HEK293 (cell line): Measurements from ENCODE around the gene VEGFA.

Experiments used
- CTCF ChIP-seq: fragments of 450-650 bp; formaldehyde crosslinking; IDR thresholded peaks from 2 replicates; pipeline ENCODE4 v1.5.1; 2016; ENCODE audit warnings: missing biosample characterization, missing genetic modification characterization
- ZFP37 ChIP-seq: fragments of 450-650 bp; formaldehyde crosslinking; IDR thresholded peaks from 2 replicates; pipeline ENCODE4 v1.5.1; 2016; ENCODE audit warnings: missing biosample characterization, missing genetic modification characterization
- ZNF24 ChIP-seq: fragments of 450-650 bp; formaldehyde crosslinking; IDR thresholded peaks from 2 replicates; pipeline ENCODE4 v1.5.1; 2016; ENCODE audit warnings: missing biosample characterization, missing genetic modification characterization
- ZNF362 ChIP-seq: fragments of 450-650 bp; formaldehyde crosslinking; IDR thresholded peaks from 2 replicates; pipeline ENCODE4 v1.5.1; 2016; ENCODE audit warnings: missing biosample characterization, missing genetic modification characterization
- ZNF776 ChIP-seq: fragments of 450-650 bp; formaldehyde crosslinking; IDR thresholded peaks from 2 replicates; pipeline ENCODE4 v1.5.0; 2017; ENCODE audit warnings: missing biosample characterization, missing genetic modification characterization, borderline replicate concordance

GRCh38 chr6:43735642-43736199, 34.3 kb upstream of the VEGFA start:
- TF ChIP-seq ZNF362 = no peak
- TF ChIP-seq ZFP37 (tag by site-specific recombination) = no peak
- TF ChIP-seq ZNF776 (tag by site-specific recombination) = no peak
- no peak for TF ChIP-seq CTCF
- no peak for TF ChIP-seq ZNF24 (tag by site-specific recombination)
